Natural killer cell (primary cell): ENCODE measurements around the gene DUSP22. TPM values are rescaled to one million over a fixed set of nuclear protein-coding genes. Genes with fewer than 3 reads are reported as not detected.

Experiments
- ATAC-seq, 3 donors: fragments of 150-1000 bp in 2 of 3; fragments of 200-7000 bp in 1 of 3; cut with Tn5 transposase; 1 replicate in 1 of 3; 2 replicates in 2 of 3; pipeline ENCODE4 v1.10.0; 2021; ENCODE audit warnings: mild to moderate bottlenecking in 2 of 3, moderate library complexity in 2 of 3
- DNase-seq, 2 donors: peaks; one replicate each; pipeline versions ENCODE4 v3.0.0 to v3.0.0-alpha.2; 2013 to 2021; ENCODE audit warnings: mixed read lengths in 1 of 2
- H3K27ac ChIP-seq: one replicate; pipeline ENCODE4 v1.5.1; 2013; ENCODE audit warnings: mild to moderate bottlenecking, low read length
- H3K27me3 ChIP-seq: one replicate; pipeline ENCODE4 v1.6.1; 2013; ENCODE audit warnings: low read length; ENCODE audit not compliant: control insufficient read depth, insufficient read depth
- H3K36me3 ChIP-seq: one replicate; pipeline ENCODE4 v1.6.1; 2013; ENCODE audit warnings: low read length; ENCODE audit not compliant: control insufficient read depth, insufficient read depth
- H3K4me1 ChIP-seq: one replicate; pipeline ENCODE4 v1.6.1; 2013; ENCODE audit warnings: low read length; ENCODE audit not compliant: control insufficient read depth, insufficient read depth
- H3K4me3 ChIP-seq: one replicate; pipeline ENCODE4 v1.5.1; 2013; ENCODE audit warnings: low read length
- H3K9me3 ChIP-seq: one replicate; pipeline ENCODE4 v1.6.1; 2013; ENCODE audit warnings: low read length; ENCODE audit not compliant: control insufficient read depth, insufficient read depth
- H3K27ac Mint-ChIP-seq, 2 donors: one replicate each; pipeline ENCODE4 v1.8.0; 2022; ENCODE audit warnings: mild to moderate bottlenecking in 2 of 2, mixed read lengths in 2 of 2, moderate library complexity in 1 of 2
- H3K27me3 Mint-ChIP-seq, 2 donors: one replicate each; pipeline ENCODE4 v1.8.0; 2022; ENCODE audit warnings: low read depth in 2 of 2, mixed read lengths in 2 of 2
- H3K36me3 Mint-ChIP-seq: one replicate; pipeline ENCODE4 v1.8.0; 2022; ENCODE audit warnings: mixed read lengths
- H3K4me1 Mint-ChIP-seq, 2 donors: one replicate each; pipeline ENCODE4 v1.8.0; 2022; ENCODE audit warnings: mixed read lengths in 2 of 2
- H3K4me3 Mint-ChIP-seq: one replicate; pipeline ENCODE4 v1.8.0; 2022; ENCODE audit warnings: mild to moderate bottlenecking, moderate library complexity, mixed read lengths
- H3K9me3 Mint-ChIP-seq, 2 donors: one replicate each; pipeline ENCODE4 v1.8.0; 2022; ENCODE audit warnings: mixed read lengths in 2 of 2
- CTCF ChIP-seq: fragments of 200-600 bp; IDR thresholded peaks from one replicate; pipeline ENCODE4 v1.8.0; 2022; ENCODE audit warnings: antibody characterized with exemption
- WGBS: methylation state at CpG from one replicate; pipeline ENCODE4 v1.1.7; 2013; ENCODE audit warnings: missing lambda C conversion rate; ENCODE audit not compliant: insufficient coverage; 5-methylcytosine and 5-hydroxymethylcytosine counted together
- intact Hi-C: fragments of 100-400 bp; cut with micrococcal nuclease; formaldehyde crosslinking; loops from one replicate; pipeline ENCODE4 v1.14.2; 2022
- total RNA-seq, 4 donors: library from RNA; stranded (reverse); fragments of 120-200 nt in 1 of 4; gene quantifications; one replicate each; pipeline versions ENCODE4 v1.2.3 to v1.2.4, GENCODE V29; 2013 to 2022

Gene DUSP22
- total RNA-seq, 3 donors from 2014 or later (not counting 1 experiment from before 2014, with no cell fraction given): 50.4 to 61.5 (median 56.6) TPM

DNA sequence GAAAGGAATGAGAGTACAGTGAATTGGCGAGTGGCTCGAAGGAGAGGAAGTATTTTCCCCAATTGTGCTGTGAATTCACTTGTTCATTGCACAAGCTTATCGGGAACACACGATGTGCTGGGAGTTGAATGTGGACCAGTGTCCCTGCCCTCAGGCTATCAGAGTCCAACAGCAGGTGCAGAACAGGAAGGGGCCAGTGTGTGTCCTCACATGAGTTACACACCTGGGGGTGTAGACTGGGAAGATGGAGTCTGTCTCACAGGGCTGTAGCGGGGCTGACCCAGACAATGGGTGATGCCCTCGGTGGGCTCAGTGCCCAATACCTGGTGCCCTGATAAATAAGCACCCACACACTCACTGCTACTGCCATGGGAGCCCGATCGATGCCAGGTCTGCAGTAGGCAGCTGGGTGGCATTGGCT lies 14.4 kb downstream of the DUSP22 start:
- WGBS: 88% methylated on average over 8 of the region's 8 CpGs
- no peak for TF ChIP-seq CTCF
- DNase-seq (no peak), ATAC-seq (peak in 1 of 3 donors; percentile 33)
- H3K4me1 Mint-ChIP-seq: peaks cover 6 to 33% of the 10 kb centered on the region in 2 donors
- H3K27ac ChIP-seq: no peak overlapping the region
- H3K36me3 ChIP-seq: peaks cover 3% of the 10 kb centered on the region
- H3K4me1 ChIP-seq: peaks cover 10% of the 10 kb centered on the region
- no peaks in the 10 kb centered on the region for H3K27me3 ChIP-seq
- no peaks in the 10 kb centered on the region for H3K9me3 Mint-ChIP-seq
- no peak overlapping the region for H3K4me3 ChIP-seq
- H3K27ac Mint-ChIP-seq: no peak overlapping the region
- intact Hi-C loops: no loop called here
- no peaks in the 10 kb centered on the region for H3K36me3 Mint-ChIP-seq
- H3K27me3 Mint-ChIP-seq: no peaks in the 10 kb centered on the region
- H3K4me3 Mint-ChIP-seq: no peak overlapping the region
- no peaks in the 10 kb centered on the region for H3K9me3 ChIP-seq

DNA sequence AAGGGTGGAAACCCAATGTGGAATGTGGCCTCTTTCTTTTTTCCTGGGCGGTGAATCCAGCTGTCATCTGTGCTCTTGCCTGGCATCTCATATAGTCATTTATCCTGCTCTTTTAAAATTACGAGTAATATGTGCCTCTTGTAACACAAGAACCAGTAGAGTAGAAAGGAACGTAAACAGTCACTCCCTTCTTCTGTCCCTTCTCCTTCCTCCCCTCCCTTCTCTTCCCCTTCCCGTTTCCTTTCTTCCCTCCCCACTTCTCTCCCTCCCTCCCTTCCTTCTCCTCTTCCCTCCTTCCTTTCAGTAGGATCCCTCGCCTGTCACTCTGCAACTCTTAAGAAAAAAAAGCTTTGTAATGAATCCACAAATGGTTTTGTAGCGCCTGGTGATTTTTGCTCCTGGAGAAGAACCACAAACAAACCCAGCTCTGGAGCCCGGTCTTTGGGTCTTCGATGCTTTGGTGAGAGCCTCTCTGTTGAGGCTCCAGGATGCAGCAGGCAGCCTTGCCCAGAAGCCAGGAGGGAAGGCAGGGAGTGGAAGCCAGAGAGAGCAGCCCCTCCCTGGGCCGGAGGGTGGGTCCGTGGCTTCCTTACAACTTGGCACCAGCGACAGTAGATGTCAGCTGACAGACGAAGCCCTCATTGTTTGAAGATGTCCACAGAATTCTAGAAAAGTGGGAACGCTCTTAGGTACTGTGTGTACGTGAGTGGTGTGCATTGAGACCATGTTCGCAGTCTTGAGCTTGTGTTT lies 15.0 kb downstream of the DUSP22 start:
- Mint-ChIP-seq H3K36me3 (no peaks in the 10 kb centered on the region), H3K4me3 (no peak overlapping the region), H3K4me1 (peaks cover 12 to 39% of the 10 kb centered on the region in 2 donors), H3K9me3 (no peaks in the 10 kb centered on the region), H3K27me3 (no peaks in the 10 kb centered on the region), H3K27ac (no peak overlapping the region)
- Histone ChIP-seq H3K36me3 (peaks cover 3% of the 10 kb centered on the region), H3K9me3 (no peaks in the 10 kb centered on the region), H3K27me3 (no peaks in the 10 kb centered on the region), H3K4me3 (no peak overlapping the region), H3K27ac (no peak overlapping the region), H3K4me1 (peaks cover 16% of the 10 kb centered on the region)
- 87% methylated on average over 15 of the region's 15 CpGs for WGBS
- intact Hi-C loops: no loop called here
- ATAC-seq: no peak
- TF ChIP-seq CTCF: no peak
- no peak for DNase-seq

- Mint-ChIP-seq H3K27ac (no peak overlapping the region), H3K4me1 (peaks cover 18 to 45% of the 10 kb centered on the region in 2 donors), H3K4me3 (no peak overlapping the region), H3K9me3 (no peaks in the 10 kb centered on the region), H3K27me3 (no peaks in the 10 kb centered on the region), H3K36me3 (no peaks in the 10 kb centered on the region)
- peaks cover 19% of the 10 kb centered on the region for H3K4me1 ChIP-seq
- H3K4me3 ChIP-seq: no peak overlapping the region
- no peaks in the 10 kb centered on the region for H3K27me3 ChIP-seq
- intact Hi-C loops: no loop called here
- 86% methylated on average over 5 of the region's 5 CpGs for WGBS
- no peaks in the 10 kb centered on the region for H3K9me3 ChIP-seq
- no peak for ATAC-seq
- no peak for DNase-seq
- TF ChIP-seq CTCF: no peak
- no peak overlapping the region for H3K27ac ChIP-seq
- H3K36me3 ChIP-seq: peaks cover 3% of the 10 kb centered on the region
These were observed 15.6 kb downstream of the DUSP22 start for GRCh38 chr6:307874-308273.

GRCh38 chr6:308307-308706 lies 16.0 kb downstream of the DUSP22 start:
- intact Hi-C loops: no loop called here
- 92% methylated on average over 10 of the region's 10 CpGs for WGBS
- Mint-ChIP-seq H3K4me1 (peaks cover 23 to 50% of the 10 kb centered on the region in 2 donors), H3K27me3 (no peaks in the 10 kb centered on the region), H3K4me3 (no peak overlapping the region), H3K9me3 (no peaks in the 10 kb centered on the region), H3K36me3 (no peaks in the 10 kb centered on the region), H3K27ac (no peak overlapping the region)
- Histone ChIP-seq H3K27ac (no peak overlapping the region), H3K4me1 (peaks cover 23% of the 10 kb centered on the region), H3K27me3 (no peaks in the 10 kb centered on the region), H3K9me3 (no peaks in the 10 kb centered on the region), H3K36me3 (peaks cover 3% of the 10 kb centered on the region), H3K4me3 (no peak overlapping the region)
- no peak for ATAC-seq
- no peak for DNase-seq
- TF ChIP-seq CTCF: no peak
